Measurements from ENCODE around the gene OPA1.

DNA sequence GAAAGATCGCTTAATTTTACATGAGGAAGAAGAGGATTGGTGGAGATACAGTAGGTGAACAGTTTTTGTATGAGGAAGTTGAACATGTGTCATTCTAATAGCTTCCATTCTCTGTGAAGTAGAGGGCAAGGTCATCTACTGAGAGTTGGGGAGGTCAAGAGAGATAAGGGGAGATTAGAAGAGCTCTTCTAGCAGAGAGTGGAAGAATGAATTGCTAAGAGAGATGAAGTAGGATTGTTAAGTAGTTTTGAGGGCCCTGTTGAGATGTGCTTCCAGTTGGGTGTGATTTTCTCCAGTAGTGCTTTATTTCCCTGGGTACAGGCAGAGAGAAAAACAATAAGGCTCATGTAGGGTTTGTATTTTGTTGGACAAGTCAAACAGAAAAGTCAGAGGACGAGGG, 5.2 kb downstream of the OPA1 start:
- no peak for TF ChIP-seq GATA2 (IDR thresholded peaks at IDR 0.05; ENCODE audit: low read depth, low read length)
- no peak for TF ChIP-seq GATA3 (IDR thresholded peaks at IDR 0.05; ENCODE audit: low read depth, low read length)
